Heart left ventricle (tissue), 16 donors: ENCODE data around the gene RPRD1B. TPM values are rescaled to one million over a fixed set of nuclear protein-coding genes. Genes with fewer than 3 reads are reported as not detected.

Source experiments
- ATAC-seq, 4 donors: fragments of 200-7000 bp; cut with Tn5 transposase; one replicate each; pipeline ENCODE4 v1.9.1; 2020 to 2022; ENCODE audit warnings: moderate library complexity in 4 of 4, mild to moderate bottlenecking in 3 of 4, moderate number of reproducible peaks in 1 of 4
- DNase-seq, 5 donors: peaks; one replicate each; pipeline ENCODE4 v3.0.0-alpha.2; 2020
- H3K27ac ChIP-seq, 12 donors: fragments of 200-600 bp; sonication (generic) in 4 of 12; one replicate each; pipeline versions ENCODE4 v1.5.0 to v1.8.0; 2016 to 2022; ENCODE audit warnings: mild to moderate bottlenecking in 2 of 12
- H3K27me3 ChIP-seq, 9 donors: fragments of 200-600 bp; sonication (generic) in 2 of 9; one replicate each; pipeline versions ENCODE4 v1.5.1 to v1.8.0; 2016 to 2022; ENCODE audit warnings: mild to moderate bottlenecking in 3 of 9
- H3K36me3 ChIP-seq, 9 donors: fragments of 200-600 bp; sonication (generic) in 2 of 9; one replicate each; pipeline versions ENCODE4 v1.5.0 to v1.8.0; 2018 to 2022; ENCODE audit warnings: mild to moderate bottlenecking in 2 of 9
- H3K4me1 ChIP-seq, 12 donors: fragments of 200-600 bp; sonication (generic) in 4 of 12; one replicate each; pipeline versions ENCODE4 v1.5.0 to v1.8.0; 2016 to 2022; ENCODE audit warnings: mild to moderate bottlenecking in 3 of 12
- H3K4me3 ChIP-seq, 12 donors: fragments of 200-600 bp; sonication (generic) in 4 of 12; one replicate each; pipeline versions ENCODE4 v1.5.0 to v1.8.0; 2017 to 2022; ENCODE audit warnings: mild to moderate bottlenecking in 9 of 12, moderate library complexity in 4 of 12
- H3K9me3 ChIP-seq, 12 donors: fragments of 200-600 bp; sonication (generic) in 4 of 12; one replicate each; pipeline versions ENCODE4 v1.5.0 to v1.8.0; 2016 to 2022; ENCODE audit warnings: mild to moderate bottlenecking in 1 of 12
- POLR2A ChIP-seq, 2 donors: fragments of 450-650 bp; IDR thresholded peaks; one replicate each; pipeline ENCODE4 v1.6.1; 2017; ENCODE audit warnings: antibody characterized with exemption in 2 of 2, mild to moderate bottlenecking in 2 of 2, moderate library complexity in 2 of 2
- WGBS, 4 donors: extraction: QIAGEN DNeasy Blood & Tissue Kit in 2 of 4; methylation state at CpG; one replicate each; pipeline versions ENCODE4 v1.1.5 to v1.1.7; 2013 to 2018; 5-methylcytosine and 5-hydroxymethylcytosine counted together
- intact Hi-C, 10 donors: fragments of 100-400 bp; cut with DNase I; formaldehyde crosslinking; loops; one replicate each; pipeline versions ENCODE4 v1.11.1 to v1.14.2; 2022
- polyA plus RNA-seq, 2 donors: library from polyadenylated mRNA; stranded (reverse); fragments of 200-250 nt; gene quantifications; one replicate each; pipeline ENCODE4 v1.2.3, GENCODE V29; 2013
- total RNA-seq, 9 donors: library from RNA; depleted of rRNA in 2 of 9; stranded (reverse); fragments of >200 nt in 2 of 9; fragmentation: NEBNext Ultra II Directional in 3 of 9; extraction: Animal tissue kit (Norgen Biotek cat#: 25700) in 3 of 9; gene quantifications; one replicate each; pipeline versions ENCODE4 v1.1.0 to v1.2.4, GENCODE V29; 2016 to 2023
- TF ChIP-seq, protein P1 (sequence below), 12 donors: fragments of 200-600 bp; sonication (generic) in 4 of 12; IDR thresholded peaks; one replicate each; pipeline versions ENCODE4 v1.5.0 to v1.8.0; 2018 to 2022; ENCODE audit warnings: antibody characterized with exemption in 12 of 12, mild to moderate bottlenecking in 5 of 12
- donor health status: ischemic (EF 13 %, LVEDD 7.1; RV severe dilation, severe dysfunction).
- donor health status: healthy with polysubstance abuse.
- donor health status: DM: no; HTN: yes; CAD: no.
- donor health status: DM: no; HTN: no; CAD: no.
- donor health status: ischemic (EF 25% LVEDD 6.9; RV normal size, moderate dysfunction).
- donor health status: ischemic (EF 25% LVEDD 5.7; RV mildly dilated, moderate dysfunction).
- donor health status: healthy.
- donor health status: DM: yes; HTN: yes; CAD: no.
- donor health status: ischemic (EF 35%, LVEDD 5.7; RV mildly dilated, moderate dysfunction).
- donor health status: nonischemic (EF 11% LVEDD 7.7; RV severe dilation, severe dysfunction).
- donor health status: DM: yes; HTN: yes; CAD: no.
- donor health status: PGD.
- donor health status: ischemic (EF 29% LVEDD 5.4; RV normal size, mild dysfunction).
- donor health status: nonischemic (EF 23%, LVEDD 6.1; RV moderate dilation, normal function).

Gene RPRD1B
- total and polyA plus RNA-seq, 11 donors = 9.1 to 60.2 (median 41.8) TPM

DNA sequence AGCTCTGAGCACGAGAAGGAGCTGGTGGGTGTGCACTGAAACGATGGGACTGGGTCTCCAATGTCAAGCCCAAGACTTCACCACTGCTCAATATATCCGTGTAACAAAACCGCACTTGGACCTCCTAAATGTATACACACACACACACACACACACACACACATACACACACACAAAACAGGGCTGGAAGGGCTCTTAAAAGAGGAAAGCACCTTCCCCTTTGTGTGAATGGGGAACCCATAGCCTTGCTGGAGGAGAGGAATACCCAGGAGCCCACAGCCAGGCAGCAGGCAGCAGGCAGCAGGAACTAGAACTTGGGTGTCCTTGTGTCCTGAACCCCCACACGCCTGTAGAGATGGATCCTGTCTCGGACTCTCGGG, 101.7 kb downstream of the RPRD1B start:
- no peak for TF ChIP-seq POLR2A (IDR thresholded peaks at IDR 0.05)
- TF ChIP-seq, protein P1, sequence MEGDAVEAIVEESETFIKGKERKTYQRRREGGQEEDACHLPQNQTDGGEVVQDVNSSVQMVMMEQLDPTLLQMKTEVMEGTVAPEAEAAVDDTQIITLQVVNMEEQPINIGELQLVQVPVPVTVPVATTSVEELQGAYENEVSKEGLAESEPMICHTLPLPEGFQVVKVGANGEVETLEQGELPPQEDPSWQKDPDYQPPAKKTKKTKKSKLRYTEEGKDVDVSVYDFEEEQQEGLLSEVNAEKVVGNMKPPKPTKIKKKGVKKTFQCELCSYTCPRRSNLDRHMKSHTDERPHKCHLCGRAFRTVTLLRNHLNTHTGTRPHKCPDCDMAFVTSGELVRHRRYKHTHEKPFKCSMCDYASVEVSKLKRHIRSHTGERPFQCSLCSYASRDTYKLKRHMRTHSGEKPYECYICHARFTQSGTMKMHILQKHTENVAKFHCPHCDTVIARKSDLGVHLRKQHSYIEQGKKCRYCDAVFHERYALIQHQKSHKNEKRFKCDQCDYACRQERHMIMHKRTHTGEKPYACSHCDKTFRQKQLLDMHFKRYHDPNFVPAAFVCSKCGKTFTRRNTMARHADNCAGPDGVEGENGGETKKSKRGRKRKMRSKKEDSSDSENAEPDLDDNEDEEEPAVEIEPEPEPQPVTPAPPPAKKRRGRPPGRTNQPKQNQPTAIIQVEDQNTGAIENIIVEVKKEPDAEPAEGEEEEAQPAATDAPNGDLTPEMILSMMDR (IDR thresholded peaks at IDR 0.05) = no peak
- Histone ChIP-seq H3K4me3 (no peak overlapping the region), H3K9me3 (no peaks in the 10 kb centered on the region), H3K4me1 (peaks cover 6 to 59% (median 36%) of the 10 kb centered on the region in 12 donors), H3K36me3 (peaks cover 2 to 86% (median 82%) of the 10 kb centered on the region in 9 donors), H3K27ac (peak overlapping the region; percentile 46 to 84 (median 76)), H3K27me3 (no peaks in the 10 kb centered on the region)
- intact Hi-C loops = no loop called here
- DNase-seq = no peak
- ATAC-seq = no peak
- WGBS, 4 donors = 51 to 68% (median 60%) methylated on average over 5 to 7 of the region's 7 CpGs

DNA sequence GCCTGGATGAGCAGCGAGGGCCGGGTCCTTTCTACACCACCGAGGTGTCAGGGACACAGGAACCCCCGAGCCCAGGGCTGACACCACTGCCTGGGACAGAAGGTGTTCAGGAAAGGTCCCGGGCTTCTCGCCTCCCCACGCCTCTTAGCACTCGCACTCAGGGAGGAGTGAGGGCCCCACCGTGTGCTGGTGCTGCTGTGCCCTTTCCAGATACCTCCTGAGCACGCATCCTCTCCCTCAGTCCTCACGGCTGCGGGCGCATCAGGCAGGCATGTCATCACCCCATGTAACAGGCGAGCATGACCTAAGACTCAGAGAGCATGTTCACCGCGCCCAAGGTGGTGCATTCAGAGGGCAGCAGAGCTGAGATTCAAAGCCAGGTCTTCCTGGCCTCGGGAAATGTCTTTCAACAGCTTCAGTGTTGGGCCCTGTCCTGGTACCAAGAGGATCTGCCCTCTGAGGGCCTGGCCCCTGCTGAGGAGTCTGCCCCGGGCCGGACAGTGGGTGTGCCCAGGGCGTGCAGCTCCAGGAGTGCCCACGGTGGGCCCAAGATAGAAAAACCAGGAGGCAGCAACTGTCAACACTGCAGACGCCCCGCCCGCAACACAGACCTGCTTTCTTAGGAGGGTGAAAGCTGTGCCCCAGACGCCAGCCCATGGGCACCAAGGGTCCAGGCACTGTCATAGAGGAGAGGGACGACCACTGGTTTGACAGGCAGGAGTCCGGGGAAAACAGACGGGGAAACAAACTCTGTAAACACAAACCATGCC, 102.3 kb downstream of the RPRD1B start:
- TF ChIP-seq, protein P1 (IDR thresholded peaks at IDR 0.05) = no peak
- no peak for TF ChIP-seq POLR2A (IDR thresholded peaks at IDR 0.05)
- H3K36me3 ChIP-seq = peaks cover 2 to 86% (median 82%) of the 10 kb centered on the region in 9 donors
- intact Hi-C loops = no loop called here
- H3K9me3 ChIP-seq = no peaks in the 10 kb centered on the region
- 70 to 82% (median 80%) methylated on average over 24 to 28 of the region's 28 CpGs for WGBS, 4 donors
- H3K4me1 ChIP-seq = peaks cover 6 to 59% (median 41%) of the 10 kb centered on the region in 12 donors
- peak overlapping the region; percentile 46 to 84 (median 70) for H3K27ac ChIP-seq
- peak in 3 of 4 donors; percentile 1 to 2 (median 1) for ATAC-seq
- H3K4me3 ChIP-seq = no peak overlapping the region
- peak in 1 of 5 donors; percentile 28 for DNase-seq
- no peaks in the 10 kb centered on the region for H3K27me3 ChIP-seq

DNA sequence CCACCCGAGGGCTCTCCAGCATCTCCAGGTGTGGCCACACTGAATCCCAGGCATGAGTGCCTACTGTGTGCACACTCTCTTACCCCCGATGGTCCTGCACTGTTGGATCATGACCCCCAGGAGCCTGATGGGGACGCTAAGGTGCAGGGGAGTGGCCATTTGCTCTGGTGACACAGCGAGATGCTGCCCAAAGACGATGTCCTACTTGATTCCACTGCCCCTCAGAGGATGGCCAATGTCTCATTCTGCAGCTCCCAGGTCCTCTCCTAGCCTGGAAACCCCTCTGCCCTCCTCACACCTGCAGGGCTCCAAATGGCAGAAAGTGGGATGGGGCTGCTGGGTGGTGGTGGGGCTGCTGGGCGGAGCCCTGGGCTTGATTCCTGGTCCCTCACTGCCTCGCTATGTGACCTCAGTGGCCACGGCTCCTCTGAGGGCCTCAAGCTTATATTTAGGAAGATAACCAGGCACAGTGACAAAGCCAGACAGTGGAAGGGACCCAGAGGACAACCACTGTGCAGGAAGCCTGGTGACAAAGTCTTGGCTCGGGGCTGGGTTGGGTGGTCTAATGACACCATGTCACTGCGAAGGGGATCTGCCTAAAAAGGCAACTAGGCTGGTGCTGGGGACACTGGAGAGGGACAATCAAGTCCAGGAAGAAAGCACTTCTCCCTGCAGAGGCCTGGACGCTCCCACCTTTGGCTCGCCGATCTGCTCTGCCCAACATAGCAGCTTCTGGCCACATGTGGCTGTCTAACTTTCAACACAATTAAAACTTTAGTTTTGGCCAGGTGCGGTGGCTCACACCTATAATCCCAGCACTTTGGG, 103.1 kb downstream of the RPRD1B start:
- intact Hi-C loops = no loop called here
- DNase-seq (peak in 1 of 5 donors; percentile 63), ATAC-seq (peak; percentile 4 to 50 (median 26))
- no peaks in the 10 kb centered on the region for H3K9me3 ChIP-seq
- H3K4me3 ChIP-seq = no peak overlapping the region
- H3K27me3 ChIP-seq = no peaks in the 10 kb centered on the region
- 67 to 76% (median 75%) methylated on average over 11 to 14 of the region's 14 CpGs for WGBS, 4 donors
- H3K4me1 ChIP-seq = peaks cover 6 to 66% (median 43%) of the 10 kb centered on the region in 12 donors
- peak overlapping the region in 11 of 12 donors; percentile 34 to 81 (median 66) for H3K27ac ChIP-seq
- TF ChIP-seq, protein P1 (IDR thresholded peaks at IDR 0.05) = no peak
- no peak for TF ChIP-seq POLR2A (IDR thresholded peaks at IDR 0.05)
- H3K36me3 ChIP-seq = peaks cover 2 to 86% (median 82%) of the 10 kb centered on the region in 9 donors
